Spleen (tissue), 7 donors: Measurements from ENCODE around the gene FREY1.

Source experiments
- CTCF ChIP-seq, 11 experiments: fragments of 200-600 bp in 7 of 11; fragments of 450-650 bp in 4 of 11; sonication (generic) in 4 of 11; IDR thresholded peaks in 8 of 11; conservative IDR thresholded peaks in 3 of 11; 1 replicate in 7 of 11; 2 replicates in 4 of 11; pipeline versions ENCODE4 v1.4.0 to v1.8.0; 2016 to 2021; ENCODE audit warnings: antibody characterized with exemption in 11 of 11, inconsistent platforms in 4 of 11, mild to moderate bottlenecking in 1 of 11
- POLR2A ChIP-seq, 3 donors: fragments of 450-650 bp; IDR thresholded peaks; one replicate each; pipeline ENCODE4 v1.5.1; 2017; ENCODE audit warnings: antibody characterized with exemption in 3 of 3, mild to moderate bottlenecking in 1 of 3
- donor health status: DM: no; HTN: no; CAD: no; lungs with moderate emphysema.
- donor health status: DM: no; HTN: no; CAD: no.
- donor health status: DM: no; HTN: no; CAD: no.

- TF ChIP-seq CTCF (IDR thresholded peaks at IDR 0.05 in 8 of 11, conservative IDR thresholded peaks at IDR 0.05 in 3 of 11), result no peak
- no peak for TF ChIP-seq POLR2A (IDR thresholded peaks at IDR 0.05)
Observed at GRCh38 chr11:45942381-45942780, 35.3 kb upstream of the FREY1 start.
